ENCODE data around the gene CHST12. TPM values are rescaled to one million over a fixed set of nuclear protein-coding genes. Genes with fewer than 3 reads are reported as not detected.

Gene CHST12
- total RNA-seq, 1 donor from 2014 or later: 15.0 TPM

- Mint-ChIP-seq H3K4me1 (peaks cover 37% of the 10 kb centered on the region), H3K36me3 (ENCODE audit: low read depth) (no peaks in the 10 kb centered on the region), H3K27ac (ENCODE audit: unreplicated experiment) (no peak overlapping the region), H3K4me3 (no peak overlapping the region), H3K27me3 (ENCODE audit: low read depth) (no peaks in the 10 kb centered on the region), H3K9me3 (peaks cover 3% of the 10 kb centered on the region)
- no peak for DNase-seq (ENCODE audit: low read depth, low spot score)
- no peak for TF ChIP-seq CTCF (conservative IDR thresholded peaks at IDR 0.05)
Observed at GRCh38 chr7:2494191-2495130, 91.0 kb downstream of the CHST12 start.

- H3K4me3 Mint-ChIP-seq: peak overlapping the region; percentile 9
- H3K9me3 Mint-ChIP-seq: peaks cover 3% of the 10 kb centered on the region
- H3K36me3 Mint-ChIP-seq (ENCODE audit: low read depth): no peaks in the 10 kb centered on the region
- no peaks in the 10 kb centered on the region for H3K27me3 Mint-ChIP-seq (ENCODE audit: low read depth)
- TF ChIP-seq CTCF (conservative IDR thresholded peaks at IDR 0.05): no peak
- DNase-seq (ENCODE audit: low read depth, low spot score): peak; percentile 57
- H3K27ac Mint-ChIP-seq (ENCODE audit: unreplicated experiment): no peak overlapping the region
- peaks cover 41% of the 10 kb centered on the region for H3K4me1 Mint-ChIP-seq
Observed at GRCh38 chr7:2495418-2496299, 92.2 kb downstream of the CHST12 start.

- Mint-ChIP-seq H3K27ac (ENCODE audit: unreplicated experiment) (no peak overlapping the region), H3K27me3 (ENCODE audit: low read depth) (no peaks in the 10 kb centered on the region), H3K9me3 (peaks cover 3% of the 10 kb centered on the region), H3K4me3 (peak overlapping the region; percentile 9), H3K36me3 (ENCODE audit: low read depth) (no peaks in the 10 kb centered on the region), H3K4me1 (peaks cover 44% of the 10 kb centered on the region)
- TF ChIP-seq CTCF (conservative IDR thresholded peaks at IDR 0.05): no peak
- DNase-seq (ENCODE audit: low read depth, low spot score): no peak
Observed at GRCh38 chr7:2496375-2496774, 93.0 kb downstream of the CHST12 start.

GRCh38 chr7:2497065-2497464, 93.7 kb downstream of the CHST12 start:
- no peak for TF ChIP-seq CTCF (conservative IDR thresholded peaks at IDR 0.05)
- Mint-ChIP-seq H3K27ac (ENCODE audit: unreplicated experiment) (peak overlapping the region; percentile 43), H3K4me3 (peak overlapping the region; percentile 15), H3K27me3 (ENCODE audit: low read depth) (no peaks in the 10 kb centered on the region), H3K4me1 (peaks cover 47% of the 10 kb centered on the region), H3K9me3 (peaks cover 2% of the 10 kb centered on the region), H3K36me3 (ENCODE audit: low read depth) (no peaks in the 10 kb centered on the region)
- no peak for DNase-seq (ENCODE audit: low read depth, low spot score)

- DNase-seq (ENCODE audit: low read depth, low spot score): no peak
- Mint-ChIP-seq H3K4me3 (peak overlapping the region; percentile 15), H3K4me1 (peaks cover 47% of the 10 kb centered on the region), H3K9me3 (no peaks in the 10 kb centered on the region), H3K36me3 (ENCODE audit: low read depth) (no peaks in the 10 kb centered on the region), H3K27ac (ENCODE audit: unreplicated experiment) (peak overlapping the region; percentile 43), H3K27me3 (ENCODE audit: low read depth) (no peaks in the 10 kb centered on the region)
- no peak for TF ChIP-seq CTCF (conservative IDR thresholded peaks at IDR 0.05)
Observed at GRCh38 chr7:2497500-2498336, 94.3 kb downstream of the CHST12 start.
